IMR-90 (cell line): Measurements from ENCODE around the gene SLC4A5. TPM values are rescaled to one million over a fixed set of nuclear protein-coding genes. Genes with fewer than 3 reads are reported as not detected.

Source experiments
- ATAC-seq: fragments of 200-7000 bp; cut with Tn5 transposase; 2 replicates; pipeline ENCODE4 v1.9.1; 2020; ENCODE audit warnings: low read depth, mild to moderate bottlenecking, moderate library complexity
- BruUV-seq: library from RNA; stranded (reverse); fragments of 400-500 nt; replicated peaks from 2 replicates; lab custom pipeline; 2021; lab: Mats Ljungman, UMichigan
- CTCF ChIA-PET: fragments of 300-600 bp; formaldehyde crosslinking; extraction: SDS; loops from one replicate; lab custom pipeline; 2021; ENCODE audit warnings: antibody characterized with exemption; lab: Yijun Ruan, JAX
- POLR2A ChIA-PET: fragments of 300-600 bp; sonication (Branson Sonifier 250); formaldehyde crosslinking; loops from one replicate; lab custom pipeline; 2022; ENCODE audit warnings: antibody characterized with exemption; ENCODE audit not compliant: unreplicated experiment; lab: Charles Lee
- DNase-seq: peaks from one replicate; pipeline ENCODE4 v3.0.0; 2013
- H2AFZ ChIP-seq: replicated peaks from 2 replicates; pipeline ENCODE3; 2013; ENCODE audit warnings: low read length, mild to moderate bottlenecking; ENCODE audit not compliant: poor library complexity
- H2AK5ac ChIP-seq: 2 replicates; pipeline ENCODE4 v1.6.1; 2013; ENCODE audit warnings: low read depth, low read length, inconsistent platforms
- H2AK9ac ChIP-seq: replicated peaks from 2 replicates; pipeline ENCODE3; 2013; ENCODE audit warnings: mild to moderate bottlenecking, low read depth, low read length, moderate library complexity; ENCODE audit not compliant: poor library complexity
- H2BK120ac ChIP-seq: 2 replicates; pipeline ENCODE4 v1.6.1; 2013; ENCODE audit warnings: low read depth, low read length, inconsistent platforms
- H2BK15ac ChIP-seq: 3 replicates; pipeline ENCODE4 v1.6.1; 2013; ENCODE audit warnings: low read depth, low read length, inconsistent platforms
- H2BK20ac ChIP-seq: 2 replicates; pipeline ENCODE4 v1.6.1; 2013; ENCODE audit warnings: low read depth, mild to moderate bottlenecking, inconsistent platforms, low read length, moderate library complexity
- H2BK5ac ChIP-seq: 2 replicates; pipeline ENCODE4 v1.6.1; 2013; ENCODE audit warnings: mild to moderate bottlenecking, low read depth, low read length, inconsistent platforms; ENCODE audit not compliant: poor library complexity, severe bottlenecking
- H3K14ac ChIP-seq: replicated peaks from 2 replicates; pipeline ENCODE4 v1.6.1; 2013; ENCODE audit warnings: low read depth, low read length, inconsistent platforms
- H3K18ac ChIP-seq: 2 replicates; pipeline ENCODE4 v1.6.1; 2013; ENCODE audit warnings: low read depth, low read length, control low read depth
- H3K23ac ChIP-seq: 2 replicates; pipeline ENCODE4 v1.6.1; 2013; ENCODE audit warnings: low read depth, low read length, inconsistent platforms
- H3K27ac ChIP-seq: 2 replicates; pipeline ENCODE4 v1.5.1; 2013; ENCODE audit warnings: mild to moderate bottlenecking, control low read depth, low read length; ENCODE audit not compliant: insufficient read depth
- H3K27me3 ChIP-seq: 2 replicates; pipeline ENCODE4 v1.6.1; 2013; ENCODE audit warnings: low read length; ENCODE audit not compliant: control insufficient read depth, insufficient read depth
- H3K36me3 ChIP-seq: 2 replicates; pipeline ENCODE4 v1.6.1; 2013; ENCODE audit warnings: low read length, mixed read lengths; ENCODE audit not compliant: control insufficient read depth, insufficient read depth
- H3K4ac ChIP-seq: 2 replicates; pipeline ENCODE4 v1.6.1; 2013; ENCODE audit warnings: low read depth, low read length, inconsistent platforms
- H3K4me1 ChIP-seq: 2 replicates; pipeline ENCODE4 v1.6.1; 2013; ENCODE audit warnings: low read length, mixed read lengths; ENCODE audit not compliant: control insufficient read depth, insufficient read depth
- H3K4me2 ChIP-seq: 2 replicates; pipeline ENCODE4 v1.6.1; 2013; ENCODE audit warnings: low read depth, mild to moderate bottlenecking, control low read depth, low read length, moderate library complexity
- H3K4me3 ChIP-seq: 2 replicates; pipeline ENCODE4 v1.5.1; 2013; ENCODE audit warnings: low read depth, mild to moderate bottlenecking, control low read depth, low read length, moderate library complexity; ENCODE audit not compliant: insufficient read depth
- H3K56ac ChIP-seq: 2 replicates; pipeline ENCODE4 v1.6.1; 2013; ENCODE audit warnings: low read length, inconsistent platforms; ENCODE audit not compliant: insufficient read depth; ENCODE audit errors: extremely low read depth
- H3K79me1 ChIP-seq, 2 experiments: 2 replicates each; pipeline ENCODE4 v1.6.1; 2013; ENCODE audit warnings: low read length in 2 of 2, inconsistent platforms in 1 of 2, low read depth in 1 of 2
- H3K9ac ChIP-seq: 2 replicates; pipeline ENCODE4 v1.6.1; 2013; ENCODE audit warnings: low read depth, low read length, control low read depth
- H3K9me1 ChIP-seq: 2 replicates; pipeline ENCODE4 v1.6.1; 2013; ENCODE audit warnings: low read length, inconsistent platforms; ENCODE audit not compliant: insufficient read depth
- H3K9me3 ChIP-seq: 2 replicates; pipeline ENCODE4 v1.6.1; 2013; ENCODE audit warnings: low read length; ENCODE audit not compliant: control insufficient read depth, insufficient read depth
- H4K20me1 ChIP-seq: 2 replicates; pipeline ENCODE4 v1.6.1; 2013; ENCODE audit warnings: low read length, inconsistent platforms; ENCODE audit not compliant: insufficient read depth
- H4K5ac ChIP-seq: 2 replicates; pipeline ENCODE4 v1.6.1; 2013; ENCODE audit warnings: mild to moderate bottlenecking, low read depth, low read length, control low read depth
- H4K8ac ChIP-seq, 2 experiments: 2 replicates each; pipeline ENCODE4 v1.6.1; 2013; ENCODE audit warnings: low read depth in 2 of 2, low read length in 2 of 2, control low read depth in 1 of 2, inconsistent platforms in 1 of 2
- H4K91ac ChIP-seq: 2 replicates; pipeline ENCODE4 v1.6.1; 2013; ENCODE audit warnings: low read depth, low read length, inconsistent platforms; ENCODE audit not compliant: insufficient read depth
- CHD1 ChIP-seq: IDR thresholded peaks from 2 replicates; pipeline ENCODE4 v1.6.1; 2012; ENCODE audit warnings: low read depth, low read length, improper control_type of control experiment
- CTCF ChIP-seq: conservative IDR thresholded peaks from 2 replicates; pipeline ENCODE4 v1.5.1; 2012; ENCODE audit warnings: mild to moderate bottlenecking, low read depth, low read length, improper control_type of control experiment
- POLR2A ChIP-seq: IDR thresholded peaks from 2 replicates; pipeline ENCODE4 v1.6.1; 2012; ENCODE audit warnings: mild to moderate bottlenecking, low read depth, low read length
- WGBS, 2 experiments: methylation state at CpG; one replicate each; pipeline versions ENCODE4 v1.1.5 to v1.1.7; 2013; ENCODE audit warnings: missing lambda C conversion rate in 2 of 2; ENCODE audit not compliant: insufficient read length in 1 of 2; ENCODE audit errors: extremely low coverage in 2 of 2; 5-methylcytosine and 5-hydroxymethylcytosine counted together
- dilution Hi-C: fragments of 300-500 bp; cut with HindIII; formaldehyde crosslinking; loops from one replicate; pipeline ENCODE4 v1.14.3; 2018; ENCODE audit warnings: low sequenced_read_pairs; ENCODE audit not compliant: unreplicated experiment
- in situ Hi-C: fragments of 300-500 bp; cut with MboI; formaldehyde crosslinking; loops from 3 replicates; pipeline ENCODE4 v1.14.3; 2019; ENCODE audit warnings: low sequenced_read_pairs, inconsistent platforms, mixed read lengths
- intact Hi-C: fragments of 100-400 bp; cut with micrococcal nuclease; formaldehyde crosslinking; loops from 2 replicates; pipeline ENCODE4 v1.10.0; 2022
- polyA plus RNA-seq, 3 experiments: library from polyadenylated mRNA; depleted of rRNA; stranded (reverse); fragments of >200 nt; gene quantifications; 2 replicates each; pipeline ENCODE4 v1.2.3, GENCODE V29; 2012; ENCODE audit warnings: low replicate concordance in 1 of 3
- total RNA-seq: library from RNA; depleted of rRNA; stranded (reverse); fragments of >200 nt; gene quantifications from 2 replicates; pipeline ENCODE4 v1.2.3, GENCODE V29; 2012

SLC4A5 gene
- total and polyA plus RNA-seq, 2 of the 4 experiments (the other 2 are of a cell fraction): 0.18 to 0.22 TPM

GRCh38 chr2:74179063-74179865 is 164.0 kb downstream of the SLC4A5 start:
- peak overlapping the region; percentile 27; the same call in 1 of the 2 replicates for H3K14ac ChIP-seq
- ATAC-seq (no peak), DNase-seq (no peak)
- H3K9me1 ChIP-seq: peaks cover 3% of the 10 kb centered on the region; the same call in 1 of the 2 replicates
- H3K9me3 ChIP-seq: no peaks in the 10 kb centered on the region
- H3K9ac ChIP-seq: peak overlapping the region; percentile 13; the same call in 1 of the 2 replicates
- H2AK5ac ChIP-seq: 0 out of 2 replicates have a peak overlapping the region, but pooled peaks have one; percentile 3
- peak overlapping the region; percentile 35 to 91; a peak in 3 of 4 replicates for H4K8ac ChIP-seq
- peak overlapping the region; percentile 15 for H2AK9ac ChIP-seq
- no peak overlapping the region for H3K56ac ChIP-seq
- H3K4ac ChIP-seq: peak overlapping the region; percentile 76
- peaks cover 37% of the 10 kb centered on the region for H4K20me1 ChIP-seq
- 0 out of 2 replicates have a peak, but pooled peaks cover 2% of the 10 kb centered on the region for H3K4me1 ChIP-seq
- H2BK15ac ChIP-seq: no peak overlapping the region
- H3K27ac ChIP-seq: 0 out of 2 replicates have a peak overlapping the region, but pooled peaks have one; percentile 5
- H2BK5ac ChIP-seq: no peak overlapping the region
- TF ChIP-seq CHD1 (no peak), CTCF (peak; percentile 34), POLR2A (no peak)
- dilution Hi-C loops (no loop called here), intact Hi-C loops (no loop called here), in situ Hi-C loops (no loop called here)
- peaks cover 0 to 12% of the 10 kb centered on the region in 2 experiments; a peak in 1 of 4 replicates for H3K79me1 ChIP-seq
- H2BK120ac ChIP-seq: no peak overlapping the region
- H3K27me3 ChIP-seq: no peaks in the 10 kb centered on the region
- H3K4me2 ChIP-seq: peak overlapping the region; percentile 34; the same call in 1 of the 2 replicates
- H4K91ac ChIP-seq: no peak overlapping the region
- POLR2A ChIA-PET: interaction anchor here (0.6 to 1.1 kb wide), 4 partner anchors 9 to 317 kb away, joined by 3 read pairs; no protein-coding TSS in a partner anchor
- no TSS peak for BruUV-seq
- CTCF ChIA-PET: interaction anchor here (0.8 to 1.2 kb wide), 5 partner anchors 9 to 404 kb away, joined by 3 read pairs; no protein-coding TSS in a partner anchor
- no peak overlapping the region for H2BK20ac ChIP-seq
- peaks cover 2% of the 10 kb centered on the region; the same call in 1 of the 2 replicates for H3K36me3 ChIP-seq
- peak overlapping the region; percentile 84 for H2AFZ ChIP-seq
- H3K23ac ChIP-seq: 0 out of 2 replicates have a peak overlapping the region, but pooled peaks have one; percentile 12
- H3K4me3 ChIP-seq: peak overlapping the region; percentile 7; the same call in 1 of the 2 replicates
- H4K5ac ChIP-seq: peak overlapping the region; percentile 28; the same call in 1 of the 2 replicates
- H3K18ac ChIP-seq: no peak overlapping the region
- 63% methylated on average over 12 of the region's 25 CpGs; no CpG with 5 or more reads in 1 of the 2 experiments for WGBS, 2 experiments
